SH-SY5Y (cell line): Measurements from ENCODE around the gene LAMC3.

Source experiments
- GATA2 ChIP-seq: IDR thresholded peaks from 2 replicates; pipeline ENCODE4 v1.6.1; 2011; ENCODE audit warnings: mild to moderate bottlenecking, low read depth, low read length
- GATA3 ChIP-seq: IDR thresholded peaks from 2 replicates; pipeline ENCODE4 v1.6.1; 2011; ENCODE audit warnings: low read depth, mild to moderate bottlenecking, low read length, moderate library complexity

Gene LAMC3

DNA sequence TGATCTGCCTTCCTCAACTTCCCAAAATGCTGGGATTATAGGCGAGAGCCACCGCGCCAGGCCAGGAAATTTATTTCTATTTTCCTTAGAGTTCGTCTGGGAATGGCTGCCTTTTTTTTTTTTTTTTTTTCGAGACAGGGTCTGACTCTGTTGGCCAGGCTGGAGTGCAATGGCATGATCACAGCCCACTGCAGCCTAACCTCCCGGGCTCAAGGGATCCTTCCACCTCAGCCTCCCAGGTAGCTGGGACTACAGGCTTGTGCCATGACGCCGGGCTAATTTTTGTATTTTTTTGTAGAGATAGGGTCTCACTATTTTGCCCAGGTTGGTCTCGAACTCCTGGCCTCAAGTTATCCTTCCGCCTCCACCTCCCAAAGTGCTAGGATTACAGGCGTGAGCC lies 888 bp upstream of the LAMC3 start:
- no peak for TF ChIP-seq GATA2
- TF ChIP-seq GATA3, result no peak

DNA sequence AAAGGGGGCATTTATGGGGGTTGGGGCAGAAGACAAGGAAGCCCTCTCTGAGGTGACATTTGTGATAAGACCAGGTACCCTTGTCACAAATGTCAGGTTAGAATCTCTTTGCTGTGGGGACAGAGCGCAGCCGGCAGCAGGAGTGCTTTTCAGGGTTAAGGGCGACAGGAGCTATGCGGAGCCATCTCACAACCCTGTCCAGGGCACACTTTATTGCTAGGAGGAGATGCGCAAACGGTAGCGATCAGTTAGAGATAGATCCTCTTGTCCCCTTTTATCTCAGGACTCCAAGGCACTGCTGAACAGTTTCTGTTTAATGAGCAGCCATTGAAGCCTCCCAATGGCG lies 438 bp upstream of the LAMC3 start:
- no peak for TF ChIP-seq GATA2
- no peak for TF ChIP-seq GATA3

DNA sequence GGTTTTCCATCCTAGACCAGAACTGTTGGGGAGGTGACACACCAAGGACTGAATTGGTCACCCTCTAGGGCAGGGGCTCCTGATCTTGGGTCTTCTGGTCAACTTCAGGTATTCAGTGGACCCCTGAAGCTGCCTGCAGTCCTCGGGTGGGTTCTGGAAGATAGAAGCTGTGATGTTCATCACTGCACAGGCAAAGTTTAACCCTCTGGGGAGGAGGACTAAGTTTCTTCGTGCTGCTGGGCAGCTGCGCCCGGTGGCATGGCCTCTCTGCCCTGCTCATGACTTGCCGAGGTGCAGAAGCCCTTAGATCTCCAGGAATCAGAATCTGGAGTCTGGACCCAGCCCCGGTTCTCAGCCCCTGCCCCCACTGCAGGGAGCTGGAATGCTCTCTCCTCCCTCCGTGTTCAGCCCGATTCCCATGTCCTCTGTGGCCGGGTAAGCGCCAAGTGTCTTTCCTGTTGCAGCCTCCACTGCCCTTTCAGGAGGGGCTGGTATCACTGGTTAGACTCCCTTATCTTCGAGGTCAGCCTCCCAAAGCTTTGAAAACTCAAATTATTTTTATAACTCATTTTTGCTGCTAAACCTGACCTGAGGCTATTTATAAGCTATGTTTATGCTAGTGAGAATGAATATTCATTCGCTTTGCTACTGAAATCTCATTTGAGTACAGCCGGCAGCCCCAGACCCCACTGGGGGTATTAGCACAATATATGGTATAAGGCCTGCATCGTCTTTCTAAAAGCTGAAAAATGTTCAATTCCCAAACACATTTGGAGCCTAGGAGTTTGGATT lies 1.7 kb downstream of the LAMC3 start:
- TF ChIP-seq GATA2, result no peak
- TF ChIP-seq GATA3, result no peak

DNA sequence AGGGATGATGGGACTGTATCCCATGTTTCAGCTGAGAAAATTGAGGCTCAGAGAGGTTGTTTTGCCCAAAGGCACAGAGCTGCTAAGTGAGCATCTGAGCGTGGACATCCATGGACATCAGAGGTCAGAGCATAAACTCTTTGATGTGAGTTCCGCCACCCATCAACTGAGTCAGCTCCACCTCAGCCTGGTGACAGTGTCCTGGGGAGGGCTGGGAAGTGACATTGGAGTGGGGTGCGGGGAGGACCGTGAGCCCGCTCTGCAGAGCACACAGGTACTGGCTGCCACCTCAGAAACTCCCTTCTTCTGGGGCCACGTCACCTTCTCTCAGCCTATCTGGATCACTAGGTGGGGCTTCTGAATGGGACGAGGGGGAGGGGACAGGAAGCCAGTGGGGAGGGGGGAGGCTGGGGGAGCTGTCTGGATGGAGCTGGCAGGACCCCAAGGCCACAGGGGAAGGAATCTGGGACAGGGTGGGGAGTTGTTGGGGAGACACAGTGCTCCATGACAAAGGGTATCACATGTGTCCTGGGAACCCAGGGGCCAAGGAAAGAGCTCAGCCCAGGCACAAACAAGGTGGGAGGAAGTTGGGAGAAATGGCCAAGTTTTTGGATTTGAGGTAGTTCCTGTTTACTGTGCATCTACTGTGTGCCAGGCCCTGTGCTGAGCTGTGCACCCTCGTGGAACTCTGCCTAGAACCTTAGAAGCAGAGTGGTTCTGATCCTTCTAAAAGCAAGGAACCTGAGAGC lies 2.5 kb downstream of the LAMC3 start:
- no peak for TF ChIP-seq GATA2
- no peak for TF ChIP-seq GATA3

DNA sequence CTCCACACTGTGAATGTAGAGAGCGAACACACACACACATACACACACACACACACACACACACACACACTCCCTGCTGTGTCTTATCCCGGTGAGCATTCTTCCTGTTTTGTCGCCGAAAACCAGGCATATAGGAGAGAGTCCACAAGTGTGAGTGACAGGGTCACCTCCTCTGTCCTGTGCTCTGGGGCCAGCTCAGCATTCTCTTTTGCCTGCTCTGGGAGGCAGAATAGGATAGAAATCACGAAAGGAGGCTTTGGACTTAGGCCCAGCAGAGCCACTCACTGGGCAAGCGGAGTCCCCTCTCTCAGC lies 3.0 kb downstream of the LAMC3 start:
- TF ChIP-seq GATA3 (no peak), GATA2 (no peak)

DNA sequence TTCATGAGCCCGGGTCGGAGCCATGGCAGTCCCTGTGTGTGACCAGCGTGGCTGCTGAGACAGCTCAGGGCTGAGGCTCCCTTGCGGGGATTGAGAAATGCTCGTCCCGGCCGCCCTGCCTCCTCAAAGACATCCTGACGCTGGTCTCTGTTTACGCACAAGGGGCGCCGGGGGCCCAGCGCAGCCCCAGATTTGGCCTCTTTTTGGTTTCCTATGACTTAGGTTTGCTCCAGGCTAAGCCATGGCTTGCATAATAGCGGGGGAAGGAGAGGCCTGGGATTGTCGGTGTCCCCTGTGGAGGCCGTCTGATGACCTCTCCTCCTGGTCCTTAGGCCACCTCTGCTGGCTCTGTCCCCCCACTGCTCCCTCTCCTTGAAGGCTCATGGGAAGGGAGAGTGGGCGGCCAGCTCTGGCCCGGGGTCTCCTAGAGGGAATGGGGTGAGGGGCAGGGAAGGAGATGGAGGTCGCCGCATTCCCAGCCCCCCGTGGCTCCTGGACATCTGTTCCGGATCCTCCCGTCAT lies 3.5 kb downstream of the LAMC3 start:
- TF ChIP-seq GATA3 (no peak), GATA2 (no peak)

DNA sequence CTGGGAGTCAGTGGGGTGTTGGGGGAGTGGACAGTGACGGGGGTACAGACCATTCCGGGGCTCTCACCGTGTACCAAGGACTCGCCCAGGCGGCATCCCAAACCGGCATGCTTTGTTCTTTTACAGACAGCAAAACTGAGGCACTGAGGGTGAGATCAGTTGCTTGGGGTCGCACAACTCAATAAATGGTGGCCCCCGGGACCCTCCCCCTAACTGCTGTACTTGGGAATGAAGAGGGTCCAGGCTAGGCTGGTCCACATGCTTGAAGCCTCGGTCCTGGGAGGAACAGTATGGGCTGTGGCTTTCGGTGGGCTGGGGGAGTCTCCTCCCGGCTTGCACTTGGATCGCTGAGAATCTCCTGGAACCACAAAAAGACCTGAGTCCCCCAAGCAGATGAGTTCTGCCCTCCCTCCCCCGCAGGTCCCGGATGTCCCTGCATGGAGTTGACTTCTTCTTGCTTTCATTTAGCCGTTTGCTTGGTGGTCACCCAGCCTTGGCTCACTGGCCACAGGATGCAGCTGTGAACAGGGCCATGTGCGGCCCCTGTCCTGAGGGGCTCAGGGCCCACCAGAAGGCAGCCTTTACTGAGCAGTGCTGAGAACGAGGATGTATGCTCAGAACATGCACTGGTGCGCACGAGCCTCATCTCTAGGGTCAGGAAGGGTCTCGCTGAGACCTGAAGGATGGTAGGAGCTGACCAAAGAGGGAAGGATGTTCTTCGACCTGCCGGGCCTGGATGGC lies 4.2 kb downstream of the LAMC3 start:
- no peak for TF ChIP-seq GATA2
- no peak for TF ChIP-seq GATA3

DNA sequence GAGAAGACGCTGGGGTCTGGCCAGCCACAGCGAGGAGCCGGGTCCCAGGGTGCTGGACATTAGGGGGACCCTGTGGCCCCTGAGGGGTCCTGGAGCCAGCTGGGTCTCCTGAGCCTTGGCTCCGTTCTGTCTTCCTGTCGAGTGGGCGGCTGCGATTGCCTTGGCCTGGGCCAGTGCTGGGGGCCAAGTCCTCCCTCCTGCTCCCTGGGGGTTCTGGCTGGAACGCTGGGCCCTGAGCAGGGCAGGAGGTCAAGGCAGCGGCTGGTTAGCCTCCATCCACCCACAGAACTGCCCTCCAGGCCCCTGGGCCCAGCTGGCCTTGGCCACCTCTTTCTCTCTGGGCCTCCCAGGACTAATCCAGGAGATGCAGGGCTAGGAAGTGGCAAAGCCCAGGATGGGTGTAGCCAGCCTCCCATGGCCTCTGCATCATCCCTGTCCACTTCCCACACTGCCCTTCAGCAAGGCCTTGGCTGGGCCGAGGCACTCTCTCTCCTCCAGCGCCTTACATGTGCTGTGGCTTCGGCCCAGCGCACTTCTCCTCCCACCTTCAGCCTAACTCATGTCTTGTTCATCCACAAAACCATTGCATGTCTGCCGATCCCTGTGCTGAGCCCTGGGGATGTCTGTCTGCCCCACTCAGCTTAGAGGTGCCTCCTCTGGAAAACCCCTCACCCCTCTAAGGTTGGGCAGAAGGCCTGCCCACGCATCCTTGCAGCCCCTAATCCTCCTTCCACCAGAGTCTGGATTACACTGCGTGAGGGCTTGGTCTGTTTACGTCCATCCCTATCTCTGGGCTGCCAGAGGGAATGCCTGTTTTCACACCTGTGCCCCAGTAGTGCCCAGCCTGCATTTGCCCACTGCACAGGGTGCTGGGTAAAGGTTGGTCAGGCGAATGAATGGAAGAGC lies 5.0 kb downstream of the LAMC3 start:
- TF ChIP-seq GATA2 (no peak), GATA3 (no peak)

DNA sequence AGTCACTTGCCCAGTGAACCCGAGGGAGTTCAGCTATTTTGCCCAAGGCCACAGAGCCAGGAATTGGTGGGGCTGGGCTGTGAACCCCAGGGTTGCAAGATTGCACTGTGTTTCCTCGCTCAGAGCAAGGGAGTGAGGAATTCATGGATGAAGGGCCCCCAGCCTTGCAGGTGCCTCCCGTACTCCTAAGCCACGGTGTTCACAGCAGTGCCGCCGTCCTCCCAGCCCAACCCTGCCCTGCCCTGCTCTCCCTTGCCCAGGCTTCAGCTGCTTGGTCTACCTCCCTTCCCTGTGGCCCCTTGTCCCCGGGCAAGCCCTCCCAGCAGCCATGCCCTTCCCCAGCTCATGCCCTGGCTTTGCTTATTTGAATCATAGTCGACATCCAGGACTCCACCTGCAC lies 6.1 kb downstream of the LAMC3 start:
- TF ChIP-seq GATA3, result no peak
- no peak for TF ChIP-seq GATA2

DNA sequence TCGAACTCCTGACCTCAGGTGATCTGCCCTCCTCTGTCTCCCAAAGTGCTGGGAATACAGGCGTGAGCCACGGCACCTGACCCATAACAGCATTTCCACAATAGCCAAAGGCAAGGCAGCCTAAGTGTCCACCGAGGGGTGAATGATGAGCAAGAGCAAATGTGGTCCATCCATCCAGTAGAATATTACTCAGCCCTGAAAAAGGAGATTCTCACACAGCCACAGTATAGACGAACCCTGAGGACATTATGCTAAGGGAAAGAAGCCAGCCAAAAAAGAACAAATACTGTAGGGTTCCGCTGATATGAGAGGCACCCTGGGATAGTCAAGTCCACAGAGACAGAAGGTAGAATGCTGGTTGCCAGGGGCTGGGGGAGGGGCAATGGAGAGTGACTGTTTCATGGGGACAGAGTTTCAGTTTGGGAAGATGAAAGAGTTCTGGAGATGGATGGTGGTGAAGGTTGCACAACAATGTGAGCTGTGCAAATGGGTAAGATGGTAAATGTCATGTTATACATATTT lies 7.0 kb downstream of the LAMC3 start:
- no peak for TF ChIP-seq GATA2
- TF ChIP-seq GATA3, result no peak

DNA sequence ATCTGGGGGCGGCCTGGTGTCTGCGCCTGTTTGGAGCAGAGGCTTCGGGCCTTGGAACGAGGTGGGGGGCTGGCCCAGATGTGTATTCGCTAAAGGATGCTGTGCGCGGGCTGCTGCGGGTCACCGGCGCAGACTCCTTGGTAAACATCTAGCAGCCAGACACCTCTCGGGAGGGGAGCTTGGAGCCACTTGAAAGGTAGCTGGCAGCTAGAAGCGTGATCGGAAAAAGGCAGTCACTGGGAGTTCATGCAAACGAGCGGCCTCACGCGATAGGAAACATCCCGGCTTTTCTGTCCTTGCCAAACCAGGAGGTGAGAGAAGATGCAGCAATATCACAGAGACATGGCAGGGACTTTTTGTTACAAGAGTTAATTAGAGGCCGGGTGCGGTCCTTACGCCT lies 8.1 kb downstream of the LAMC3 start:
- TF ChIP-seq GATA2 (no peak), GATA3 (no peak)

DNA sequence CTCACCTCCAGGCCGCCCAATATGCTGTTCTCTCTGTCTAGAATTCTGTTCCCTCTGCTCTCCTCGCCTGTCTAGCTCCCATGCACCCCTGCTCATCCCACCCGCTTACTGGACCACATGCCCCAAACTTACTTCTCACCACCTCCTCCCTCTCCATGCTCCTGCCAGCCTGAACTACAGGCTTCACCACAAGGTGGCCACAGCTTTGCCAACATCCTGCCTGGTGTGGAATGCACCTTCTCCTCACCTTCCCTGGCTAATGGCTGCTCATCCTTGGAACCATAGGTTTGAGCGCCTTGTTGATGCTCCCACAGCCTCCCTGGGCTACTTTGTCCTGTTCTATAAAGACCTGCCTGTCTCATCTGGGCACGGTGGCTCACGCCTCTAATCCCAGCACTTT lies 9.6 kb downstream of the LAMC3 start:
- no peak for TF ChIP-seq GATA3
- no peak for TF ChIP-seq GATA2
